LoVo (cell line): ENCODE results near the gene NTSR2.

Experiments used
- DNase-seq: peaks from one replicate; pipeline ENCODE4 v3.0.0-alpha.2; 2016; ENCODE audit warnings: low spot score

NTSR2 gene

GRCh38 chr2:11699686-11700670, 30.0 kb upstream of the NTSR2 start:
- no peak for DNase-seq

DNA sequence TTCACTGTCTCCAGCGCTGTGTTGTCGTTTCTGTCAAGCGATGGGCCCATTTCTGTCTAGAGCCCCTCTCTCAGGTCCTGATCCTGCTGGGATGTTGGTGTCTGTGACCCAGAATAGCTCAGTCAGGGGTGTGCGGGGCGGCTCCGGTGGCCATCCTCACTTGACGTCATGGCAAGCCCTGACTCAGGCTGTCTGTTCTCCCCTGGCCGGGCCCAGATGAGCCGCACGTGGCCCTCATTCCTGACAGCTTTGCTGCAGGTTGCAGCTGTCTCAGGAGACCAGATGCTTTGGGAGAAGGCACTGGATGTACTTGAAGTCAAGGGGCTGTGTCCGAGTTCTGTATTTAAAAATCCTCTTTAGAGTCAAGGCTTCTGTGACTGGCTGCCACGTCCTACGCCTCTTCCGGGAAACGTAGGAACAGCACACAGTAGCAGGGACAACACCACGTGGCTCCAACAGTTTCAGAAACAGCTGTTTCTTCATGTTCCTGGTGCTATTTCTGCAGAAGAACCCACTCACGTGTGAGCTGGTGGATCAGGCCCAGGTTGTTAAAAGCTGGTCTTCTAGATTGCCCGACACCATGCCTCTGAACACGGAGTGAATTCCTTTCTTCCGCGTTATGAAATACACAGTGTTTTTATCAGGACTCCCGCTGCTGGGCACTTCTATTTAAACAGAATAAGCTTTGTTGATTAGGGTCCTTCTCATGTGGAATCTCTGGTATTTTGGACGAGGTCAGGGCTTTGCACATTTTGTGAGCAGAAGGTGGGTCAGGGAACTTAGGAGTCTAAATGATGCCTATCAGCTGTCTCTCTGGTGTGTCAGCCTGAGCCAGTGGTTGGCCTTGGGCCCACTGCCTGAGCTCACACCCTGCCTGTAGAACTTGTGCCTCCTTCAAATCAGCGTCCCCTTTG, 28.3 kb upstream of the NTSR2 start:
- DNase-seq = no peak

GRCh38 chr2:11697103-11697871, 27.3 kb upstream of the NTSR2 start:
- DNase-seq = peak; percentile 18

- no peak for DNase-seq
Measured at GRCh38 chr2:11696736-11697102, 26.7 kb upstream of the NTSR2 start.

GRCh38 chr2:11695576-11695975, 25.6 kb upstream of the NTSR2 start:
- no peak for DNase-seq

- DNase-seq = peak; percentile 79
Measured at GRCh38 chr2:11692966-11693521, 23.0 kb upstream of the NTSR2 start.

DNA sequence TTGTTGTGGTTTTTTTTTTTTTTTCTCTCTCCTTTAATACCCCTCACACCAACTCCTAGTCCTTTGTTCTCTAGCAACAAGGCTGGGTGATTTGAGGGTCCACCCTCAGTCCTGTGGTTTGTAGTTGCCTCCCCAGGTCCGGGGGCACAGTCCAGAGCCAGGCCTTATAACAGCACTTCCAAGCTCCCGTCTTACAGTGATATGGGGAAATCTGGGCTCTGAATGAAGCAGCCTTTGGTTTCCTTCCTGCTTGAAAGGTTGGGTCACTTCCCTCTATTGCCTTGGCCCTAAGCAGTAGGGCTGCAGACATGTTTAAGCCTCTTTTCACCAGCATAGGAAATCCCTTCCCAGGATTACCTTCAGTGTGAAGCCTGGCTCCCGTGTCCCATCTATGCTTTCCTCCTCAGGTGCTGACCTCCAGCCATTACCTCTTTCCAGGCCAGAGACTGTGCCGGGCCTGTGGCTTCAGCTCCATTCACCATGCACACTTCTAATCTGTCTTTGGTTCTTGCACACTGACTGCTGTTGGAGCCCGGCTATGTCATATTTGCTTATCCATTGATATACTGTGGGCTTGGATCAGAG, 21.2 kb upstream of the NTSR2 start:
- no peak for DNase-seq

- DNase-seq = peak; percentile 65
Measured at GRCh38 chr2:11688222-11689069, 18.5 kb upstream of the NTSR2 start.

- no peak for DNase-seq
Measured at GRCh38 chr2:11687736-11688135, 17.7 kb upstream of the NTSR2 start.

DNA sequence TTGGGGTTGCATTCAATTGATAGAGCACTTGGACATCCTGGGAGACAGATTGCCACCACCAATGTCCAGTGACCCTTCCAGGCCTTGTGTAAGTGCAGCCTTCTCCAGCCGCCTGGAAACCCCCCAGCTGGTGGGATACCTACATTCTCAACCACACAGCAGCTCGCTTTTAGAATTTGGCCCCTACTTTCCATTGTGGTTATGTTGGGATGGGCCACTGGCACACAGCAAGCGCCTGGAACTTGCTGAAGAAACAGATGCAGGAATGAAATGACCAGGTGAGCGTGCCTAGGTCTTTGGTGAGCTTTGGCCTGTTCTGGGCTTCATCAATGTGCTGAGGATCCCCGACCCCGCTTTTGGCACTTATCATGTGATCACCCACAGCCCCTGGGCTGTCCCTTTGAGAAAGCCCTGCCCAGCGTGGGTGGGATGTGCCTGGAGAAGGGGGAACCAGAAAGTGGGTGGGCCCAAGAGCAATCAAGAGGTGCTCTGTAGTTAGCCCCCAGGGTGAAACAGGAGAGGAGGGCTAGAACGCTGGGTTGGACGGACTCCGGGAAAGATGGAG, 16.0 kb upstream of the NTSR2 start:
- DNase-seq = no peak

DNA sequence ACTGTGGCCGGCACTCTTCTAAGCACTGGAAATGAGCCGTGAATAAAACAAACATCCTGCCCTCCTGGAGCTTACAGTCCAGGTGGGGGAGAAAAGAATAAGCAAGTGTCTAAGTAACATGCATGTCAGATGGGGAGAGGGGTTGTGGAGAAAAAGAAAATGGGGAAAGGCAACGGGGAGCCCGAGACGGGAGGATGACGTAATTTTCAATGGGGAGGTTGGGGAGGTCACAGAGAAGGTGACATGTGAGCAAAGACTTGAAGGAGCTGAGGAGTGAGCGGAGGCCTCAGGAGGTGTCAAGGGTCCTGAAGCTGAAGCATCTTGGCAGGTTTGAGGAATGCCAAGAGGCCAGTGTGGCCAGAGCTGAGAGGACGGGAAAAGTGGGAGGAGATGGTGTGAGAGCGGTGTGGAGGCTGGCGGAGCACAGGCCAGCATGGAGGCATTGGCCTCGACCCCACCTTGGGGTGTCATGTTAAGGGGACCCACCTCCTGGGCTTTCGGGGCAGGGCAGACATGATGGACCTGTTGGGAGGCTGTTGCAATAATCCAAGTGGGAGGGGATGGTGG, 15.0 kb upstream of the NTSR2 start:
- DNase-seq = no peak

DNA sequence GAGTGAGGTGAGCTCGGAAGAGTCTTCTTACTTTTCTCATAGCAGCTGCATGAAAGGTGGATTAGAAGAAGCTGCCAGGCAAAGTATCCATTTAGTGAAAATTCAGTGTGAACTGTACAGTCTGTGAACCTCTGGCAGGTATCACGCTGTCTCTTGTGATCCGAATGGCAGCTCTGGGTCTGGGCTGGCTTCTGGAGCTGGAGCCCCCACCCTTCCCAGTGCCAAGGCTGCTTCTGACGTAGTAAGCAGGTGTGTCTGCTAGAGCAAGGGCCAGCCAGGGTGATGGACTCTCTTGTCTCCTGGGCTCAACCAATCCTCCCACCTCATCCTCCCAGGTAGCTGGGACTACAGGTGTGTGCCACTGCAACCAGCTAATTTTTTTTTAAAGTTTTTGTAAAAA, 14.0 kb upstream of the NTSR2 start:
- no peak for DNase-seq

DNA sequence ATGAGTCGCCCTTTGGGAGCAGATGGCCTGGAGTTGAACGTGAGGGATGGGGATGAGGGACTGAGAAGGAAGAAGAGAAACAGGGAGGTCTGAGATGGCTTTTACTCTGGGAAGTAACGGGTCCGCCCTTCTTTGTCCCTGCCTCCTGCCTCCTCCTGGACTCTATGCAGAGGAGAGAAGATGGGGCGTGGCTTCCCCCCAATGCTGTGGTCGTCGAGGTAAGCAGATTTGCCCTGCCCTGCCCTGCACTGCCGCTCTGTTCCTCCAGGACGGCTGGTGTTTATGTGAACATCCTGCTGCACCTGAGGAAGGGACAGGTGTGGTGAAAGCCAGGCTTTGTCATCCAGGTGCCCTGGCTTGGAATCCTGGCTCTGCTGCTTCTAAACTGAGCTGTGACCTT, 13.5 kb upstream of the NTSR2 start:
- no peak for DNase-seq

DNA sequence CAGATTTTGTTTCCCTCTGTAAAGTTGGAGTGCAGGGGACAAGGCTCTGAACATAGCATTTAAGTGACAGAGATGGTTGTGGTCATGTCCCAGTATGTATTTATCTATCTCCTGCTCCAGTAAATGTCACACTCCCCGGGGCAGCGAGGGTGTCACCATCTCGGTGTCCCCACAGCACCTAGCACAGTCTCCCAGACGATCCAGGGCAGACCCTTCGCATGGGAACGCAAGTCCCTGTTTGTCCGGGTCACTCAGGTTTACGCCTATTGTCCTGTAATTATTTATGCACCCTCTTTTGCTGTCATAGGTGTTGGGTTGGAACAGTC, 12.6 kb upstream of the NTSR2 start:
- DNase-seq = no peak

GRCh38 chr2:11681722-11682589, 12.0 kb upstream of the NTSR2 start:
- DNase-seq = peak; percentile 20

DNA sequence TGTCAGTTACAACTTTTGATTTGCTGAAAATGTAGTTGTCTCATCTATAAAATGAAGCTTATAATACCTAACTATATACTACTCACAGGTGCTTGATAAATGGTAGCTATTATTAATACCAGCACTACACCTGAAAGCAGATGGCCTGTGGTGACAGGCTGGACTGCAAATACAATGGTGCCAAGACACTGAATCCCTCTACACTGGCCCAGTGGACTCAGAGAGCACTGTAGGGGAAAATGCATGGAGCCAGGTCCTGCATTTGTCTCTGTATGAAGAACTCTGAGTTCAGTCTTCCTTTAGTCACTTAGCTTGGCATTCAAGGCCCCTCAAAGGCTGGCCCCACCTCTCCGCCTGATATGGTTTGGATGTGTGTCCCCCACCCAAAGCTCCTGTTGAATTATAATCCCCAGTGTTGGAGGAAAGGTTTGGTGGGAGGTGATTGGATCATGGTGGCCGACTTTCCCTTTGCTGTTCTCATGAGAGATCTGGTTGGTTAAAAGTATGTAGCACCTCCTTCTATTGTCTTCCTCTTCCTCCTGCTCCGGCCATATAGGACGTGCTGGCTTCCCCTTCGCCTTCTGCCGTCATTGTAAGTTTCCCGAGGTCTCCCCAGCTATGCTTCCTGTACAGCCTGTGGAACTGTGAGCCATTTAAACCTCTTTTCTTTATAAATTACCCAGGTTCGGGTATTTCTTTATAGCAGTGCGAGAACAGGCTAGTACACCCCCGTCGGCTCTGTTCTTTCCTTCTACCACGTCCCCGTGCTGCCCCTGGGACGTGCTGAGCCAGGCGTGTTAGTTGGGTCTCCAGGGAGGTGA, 11.1 kb upstream of the NTSR2 start:
- no peak for DNase-seq

- no peak for DNase-seq
Measured at GRCh38 chr2:11680182-11680900, 10.3 kb upstream of the NTSR2 start.
